T-helper 2 cell treated with Interferon-gamma antibody and Interleukin-4, amounts not matched to agents 5 μg/mL and 100 μg/mL, for 36 hours (primary cell): ENCODE measurements around the gene IFNL3.

Experiments used
- DNase-seq: peaks from one replicate; pipeline ENCODE4 v3.0.0; 2021; ENCODE audit warnings: low spot score
- H3K27ac Mint-ChIP-seq: one replicate; pipeline ENCODE4 v1.8.0; 2021; ENCODE audit warnings: mild to moderate bottlenecking, mixed read lengths
- H3K27me3 Mint-ChIP-seq: one replicate; pipeline ENCODE4 v1.8.0; 2021; ENCODE audit warnings: low read depth, mixed read lengths
- H3K36me3 Mint-ChIP-seq: one replicate; pipeline ENCODE4 v1.8.0; 2021; ENCODE audit warnings: low read depth, mixed read lengths
- H3K4me1 Mint-ChIP-seq: one replicate; pipeline ENCODE4 v1.8.0; 2021; ENCODE audit warnings: low read depth, mixed read lengths
- H3K4me3 Mint-ChIP-seq: one replicate; pipeline ENCODE4 v1.8.0; 2022; ENCODE audit warnings: mild to moderate bottlenecking, moderate library complexity, mixed read lengths
- H3K9me3 Mint-ChIP-seq: one replicate; pipeline ENCODE4 v1.8.0; 2021; ENCODE audit warnings: mixed read lengths

IFNL3 gene

GRCh38 chr19:39200066-39200802 is 44.6 kb downstream of the IFNL3 start:
- H3K27ac Mint-ChIP-seq: no peak overlapping the region
- H3K9me3 Mint-ChIP-seq: no peaks in the 10 kb centered on the region
- H3K4me3 Mint-ChIP-seq: no peak overlapping the region
- DNase-seq: no peak
- H3K4me1 Mint-ChIP-seq: peaks cover 7% of the 10 kb centered on the region
- no peaks in the 10 kb centered on the region for H3K36me3 Mint-ChIP-seq
- H3K27me3 Mint-ChIP-seq: peaks cover 70% of the 10 kb centered on the region

- no peak for DNase-seq
- Mint-ChIP-seq H3K27me3 (peaks cover 70% of the 10 kb centered on the region), H3K4me3 (no peak overlapping the region), H3K36me3 (no peaks in the 10 kb centered on the region), H3K27ac (no peak overlapping the region), H3K4me1 (peaks cover 7% of the 10 kb centered on the region), H3K9me3 (no peaks in the 10 kb centered on the region)
Measured at GRCh38 chr19:39199025-39199424, 45.8 kb downstream of the IFNL3 start.

- DNase-seq: no peak
- Mint-ChIP-seq H3K27me3 (peaks cover 64% of the 10 kb centered on the region), H3K36me3 (no peaks in the 10 kb centered on the region), H3K27ac (no peak overlapping the region), H3K4me1 (peaks cover 7% of the 10 kb centered on the region), H3K4me3 (no peak overlapping the region), H3K9me3 (no peaks in the 10 kb centered on the region)
Measured at GRCh38 chr19:39197808-39198207, 47.0 kb downstream of the IFNL3 start.

- DNase-seq: no peak
- Mint-ChIP-seq H3K9me3 (no peaks in the 10 kb centered on the region), H3K4me1 (peaks cover 7% of the 10 kb centered on the region), H3K27me3 (peaks cover 60% of the 10 kb centered on the region), H3K4me3 (peak within 1 kb of the TSS; percentile 8), H3K36me3 (no peaks in the 10 kb centered on the region), H3K27ac (no peak within 1 kb of the TSS)
Measured at GRCh38 chr19:39196860-39197562, 47.8 kb downstream of the IFNL3 start, which contains the start of gene NCCRP1. TSS of gene NCCRP1 (plus strand) at chr19:39196964. CDS start at chr19:39196983, 19 bp downstream.

GRCh38 chr19:39196320-39196719 is 48.5 kb downstream of the IFNL3 start:
- Mint-ChIP-seq H3K4me3 (no peak overlapping the region), H3K27ac (no peak overlapping the region), H3K9me3 (no peaks in the 10 kb centered on the region), H3K4me1 (peaks cover 7% of the 10 kb centered on the region), H3K27me3 (peaks cover 56% of the 10 kb centered on the region), H3K36me3 (no peaks in the 10 kb centered on the region)
- DNase-seq: no peak

DNA sequence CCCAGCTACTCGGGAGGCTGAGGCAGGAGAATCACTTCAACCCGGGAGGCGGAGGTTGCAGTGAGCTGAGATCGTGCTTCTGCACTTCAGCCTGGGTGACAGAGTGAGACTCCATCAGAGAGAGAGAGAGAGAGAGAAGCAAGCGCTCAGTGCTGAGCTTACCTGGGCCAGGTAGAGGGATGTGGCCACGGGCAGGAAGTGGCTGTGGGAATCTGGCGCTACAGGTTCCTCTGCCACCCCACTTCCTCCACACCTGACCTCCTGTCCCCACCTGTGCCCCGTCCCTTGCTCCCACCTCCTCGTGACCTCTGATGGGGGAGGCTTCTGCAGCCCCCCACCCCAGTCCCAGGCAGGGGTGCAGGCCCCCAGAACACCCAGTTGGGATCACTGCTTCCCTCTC is 49.1 kb downstream of the IFNL3 start:
- H3K36me3 Mint-ChIP-seq: no peaks in the 10 kb centered on the region
- peaks cover 51% of the 10 kb centered on the region for H3K27me3 Mint-ChIP-seq
- no peak overlapping the region for H3K4me3 Mint-ChIP-seq
- peaks cover 7% of the 10 kb centered on the region for H3K4me1 Mint-ChIP-seq
- no peaks in the 10 kb centered on the region for H3K9me3 Mint-ChIP-seq
- no peak overlapping the region for H3K27ac Mint-ChIP-seq
- DNase-seq: no peak

DNA sequence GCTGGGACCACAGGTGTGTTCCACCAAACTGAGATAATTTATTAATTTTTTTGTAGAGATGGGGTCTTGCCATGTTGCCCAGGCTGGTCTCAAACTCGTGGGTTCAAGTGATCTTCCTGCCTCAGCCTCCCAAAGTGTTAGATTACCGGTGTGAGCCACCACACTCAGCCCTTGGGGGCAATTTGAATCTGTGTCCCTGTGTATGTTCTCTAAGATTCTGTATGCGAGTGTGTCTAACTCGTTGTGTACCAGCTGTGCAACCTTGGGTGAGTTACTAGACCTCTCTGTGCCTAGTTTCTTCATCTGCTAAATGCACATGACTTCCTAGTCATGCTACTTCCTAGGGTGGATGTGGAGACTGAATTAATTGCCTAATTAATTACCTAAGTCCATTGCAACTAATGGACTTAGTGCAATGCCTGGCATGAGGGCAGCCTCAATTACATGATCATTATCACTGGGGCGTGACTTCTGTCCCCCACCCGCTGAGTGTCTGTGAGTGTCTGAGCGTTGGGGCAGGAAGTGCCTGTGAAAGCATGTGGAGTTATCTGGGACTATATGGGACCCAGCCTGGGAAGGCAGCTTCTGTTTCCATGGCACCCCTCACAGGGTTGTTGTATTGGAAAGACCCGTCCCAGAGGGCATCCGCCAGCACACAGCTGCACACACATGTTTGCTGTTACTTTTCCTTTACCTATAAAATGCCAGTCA is 49.8 kb downstream of the IFNL3 start:
- Mint-ChIP-seq H3K36me3 (no peaks in the 10 kb centered on the region), H3K27ac (no peak overlapping the region), H3K27me3 (peaks cover 48% of the 10 kb centered on the region), H3K9me3 (no peaks in the 10 kb centered on the region), H3K4me1 (peaks cover 7% of the 10 kb centered on the region), H3K4me3 (no peak overlapping the region)
- DNase-seq: no peak

- Mint-ChIP-seq H3K27me3 (peaks cover 46% of the 10 kb centered on the region), H3K4me1 (peaks cover 7% of the 10 kb centered on the region), H3K36me3 (no peaks in the 10 kb centered on the region), H3K27ac (no peak overlapping the region), H3K4me3 (no peak overlapping the region), H3K9me3 (no peaks in the 10 kb centered on the region)
- DNase-seq: no peak
Measured at GRCh38 chr19:39193803-39194202, 51.0 kb downstream of the IFNL3 start.
